Activated CD8-positive, alpha-beta memory T cell treated with anti-CD3 and anti-CD28 coated beads, Interleukin-2, amount 50 U/mL, for 4 hours (primary cell): ENCODE results near the gene CADPS2.
"Not testable (repeated sequence)": the region's sequence is repeated elsewhere in the genome, so short reads cannot be mapped to it uniquely, and the experiment has no call there.

ENCODE experiments used
- DNase-seq: peaks from one replicate; pipeline ENCODE4 v3.0.0-alpha.2; 2020

CADPS2 gene

DNA sequence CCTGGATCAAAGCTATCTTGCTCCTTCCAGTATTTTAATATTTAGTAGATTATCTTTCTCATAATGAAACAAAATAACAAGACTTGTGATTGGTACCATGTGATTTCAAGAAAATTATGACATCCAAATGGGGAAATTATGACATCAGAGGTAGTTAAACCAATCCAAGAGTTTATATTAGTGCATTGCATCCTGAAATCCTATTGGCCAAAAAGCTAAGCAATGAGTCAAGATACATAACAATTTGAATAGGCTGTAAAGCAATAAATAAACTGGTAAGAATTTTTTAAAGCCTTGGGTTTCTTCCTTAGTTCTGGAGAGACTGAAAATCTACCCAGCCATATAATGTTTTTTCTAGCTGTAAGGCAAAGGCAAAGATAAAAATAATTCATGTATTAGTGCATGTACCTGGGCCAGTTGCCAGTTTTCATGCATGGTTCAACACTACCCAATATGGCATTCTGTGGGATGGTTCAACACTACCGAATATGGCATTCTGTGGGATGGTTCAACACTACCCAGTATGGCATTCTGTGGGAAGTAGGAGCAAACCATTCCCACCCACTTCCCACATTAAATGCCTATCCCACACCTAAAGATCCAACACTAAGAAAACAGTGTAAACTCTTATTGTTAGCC, 183.3 kb downstream of the CADPS2 start, which contains the start of gene RNF148:
TSS of gene RNF148 (minus strand) at position 51 of the 639 bp plus-strand sequence. CDS start 172 bp downstream, outside the sequence.
- DNase-seq, result no peak

DNA sequence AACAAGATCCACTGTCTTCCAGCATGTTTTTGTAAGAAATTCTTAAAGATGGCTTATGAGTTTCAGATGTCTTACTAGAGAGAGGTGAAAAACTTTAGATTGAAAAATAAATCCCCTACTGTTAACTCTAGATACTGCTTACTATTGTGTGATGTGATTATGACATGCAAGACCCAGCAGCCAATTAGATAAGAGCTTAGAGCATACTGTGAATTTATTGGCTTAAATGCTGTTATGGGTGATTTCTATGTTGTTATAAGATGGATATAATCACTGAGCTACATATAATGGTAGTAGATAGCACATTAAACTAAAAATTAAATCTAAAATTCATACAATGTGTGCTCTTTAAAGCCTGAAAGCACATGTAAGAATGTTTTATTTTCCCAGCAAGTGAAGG, 187.2 kb downstream of the CADPS2 start, which contains the start of gene RNF133:
TSS of gene RNF133 (minus strand) at position 101 of the 400 bp plus-strand sequence. CDS start 199 bp downstream, outside the sequence.
- DNase-seq, result no peak

DNA sequence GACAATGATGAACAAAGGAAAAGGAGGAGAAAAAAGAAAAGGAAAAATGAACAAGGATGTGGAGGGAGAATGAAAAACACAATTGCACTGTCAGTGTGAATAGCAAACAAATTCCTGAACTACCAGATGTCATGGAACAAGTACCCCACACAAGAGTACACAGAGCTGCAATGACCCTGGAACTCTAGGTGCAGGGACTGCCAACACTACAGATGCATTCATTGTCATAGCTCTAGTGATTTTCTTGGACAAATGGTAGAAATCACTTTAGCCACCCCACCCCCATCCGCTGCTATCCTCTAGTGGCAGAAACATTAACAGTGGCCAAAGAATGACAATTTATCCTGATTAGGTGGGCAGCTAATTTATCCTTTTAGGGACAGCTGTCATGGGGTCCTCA, 190.4 kb downstream of the CADPS2 start:
- DNase-seq, result no peak

DNA sequence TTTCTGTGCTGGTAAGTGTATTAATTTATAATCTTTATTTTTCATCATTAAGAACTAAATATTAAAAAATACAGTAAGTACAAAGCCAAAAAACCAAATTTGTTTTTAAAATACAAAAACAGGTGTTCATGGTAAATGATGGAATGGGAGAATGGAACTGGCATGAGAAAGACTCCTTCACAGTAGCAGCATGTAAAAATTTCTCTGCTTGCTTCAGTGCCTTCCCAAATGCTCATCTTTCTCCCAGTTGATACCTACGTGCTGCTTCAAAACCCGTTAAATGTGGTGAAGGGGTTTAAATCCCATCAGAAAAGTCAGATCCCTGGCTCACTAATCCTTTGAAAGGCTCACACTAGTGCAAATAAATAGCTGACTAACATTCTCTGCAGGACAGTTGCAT, 191.6 kb downstream of the CADPS2 start:
- no peak for DNase-seq

DNA sequence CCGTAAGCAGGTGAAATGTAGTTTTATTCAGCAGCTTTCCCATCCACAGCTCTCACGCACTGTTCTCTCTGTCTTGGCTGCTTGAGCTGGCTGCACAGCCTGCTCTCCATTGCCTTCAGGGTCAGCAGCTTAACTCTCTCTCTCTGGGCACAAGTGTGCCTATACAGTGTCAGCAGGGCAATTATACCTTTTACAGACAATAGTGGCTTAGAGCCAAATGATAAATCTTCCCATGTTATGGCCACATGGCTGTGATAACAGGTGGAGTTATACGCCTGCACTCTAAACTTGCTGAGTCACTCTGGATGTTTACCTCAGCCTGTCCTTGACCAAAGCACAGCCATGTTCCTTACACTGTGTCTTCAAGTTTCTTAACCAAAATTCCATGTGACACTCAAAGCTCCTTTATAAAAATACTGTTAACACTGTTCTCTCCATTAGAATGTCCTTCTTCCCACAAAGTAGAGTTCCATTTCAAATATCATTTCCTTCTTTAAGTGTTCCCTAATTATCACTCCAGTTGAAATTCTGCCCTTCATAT, 193.4 kb downstream of the CADPS2 start:
- DNase-seq, result no peak

DNA sequence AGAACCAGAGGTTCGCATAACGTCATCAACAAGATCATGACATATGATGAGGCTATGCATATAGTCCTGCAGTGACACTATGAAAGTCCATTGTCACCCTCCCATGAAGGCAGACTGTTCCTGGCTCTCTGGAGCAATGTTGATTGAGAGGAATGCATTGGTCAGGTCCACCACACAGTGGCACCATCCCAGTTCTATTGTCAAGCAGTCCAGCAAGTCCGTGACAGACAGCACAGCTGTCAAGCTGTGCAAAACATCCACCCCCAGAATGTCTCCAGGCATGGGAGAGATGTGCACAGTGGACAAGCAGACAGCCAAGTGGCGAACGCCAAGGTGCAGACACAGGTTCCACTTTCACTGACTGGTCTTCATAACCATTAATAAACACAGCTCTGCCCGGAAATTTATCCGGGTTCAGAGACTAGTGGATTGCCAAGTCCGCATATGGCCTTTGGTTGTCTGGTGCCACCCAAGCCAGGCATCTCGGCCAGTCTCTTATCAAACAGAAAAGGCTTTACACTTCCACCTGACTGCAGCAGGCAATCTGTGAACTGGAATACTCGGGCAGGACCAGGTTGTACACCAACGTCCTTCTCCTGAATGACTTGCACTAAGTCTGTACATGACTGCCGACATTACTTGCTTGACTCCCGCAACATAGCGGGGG, 194.6 kb downstream of the CADPS2 start:
- no peak for DNase-seq

DNA sequence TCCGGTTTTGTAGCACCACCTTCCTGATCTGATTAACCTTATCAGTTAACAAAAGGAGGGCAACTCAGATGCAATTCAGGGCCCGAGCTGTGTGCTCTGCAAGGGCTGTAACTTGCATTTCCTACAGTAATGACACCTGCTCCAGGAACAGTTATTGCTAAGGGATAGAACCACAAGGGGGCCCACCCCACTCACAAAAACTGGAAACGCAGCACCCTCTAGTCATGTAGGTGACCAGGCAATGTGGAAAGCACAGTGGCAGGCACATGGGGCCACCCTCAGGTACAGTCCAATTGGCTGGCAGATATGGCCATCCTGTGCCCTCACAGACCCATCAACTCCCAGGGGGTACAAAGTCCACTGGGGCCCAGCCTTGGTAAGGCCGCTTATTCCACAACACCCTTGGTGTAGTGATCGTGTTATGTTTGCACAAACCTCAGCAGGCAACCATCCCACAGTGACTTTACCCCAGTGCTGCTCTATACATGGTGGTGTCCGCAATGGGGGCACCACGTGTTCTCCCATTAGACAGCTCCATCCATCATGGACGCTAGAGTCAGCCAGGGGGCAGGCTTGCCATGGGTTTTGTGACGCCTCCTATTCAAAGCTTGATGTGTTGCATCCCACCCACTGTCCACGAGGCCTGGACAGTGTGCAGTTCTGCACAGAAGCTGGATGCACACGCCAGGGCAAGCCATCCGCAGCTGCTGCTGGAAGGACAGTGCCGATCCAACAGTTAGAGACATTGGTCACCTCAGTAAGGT, 196.7 kb downstream of the CADPS2 start:
- DNase-seq, result no peak

DNA sequence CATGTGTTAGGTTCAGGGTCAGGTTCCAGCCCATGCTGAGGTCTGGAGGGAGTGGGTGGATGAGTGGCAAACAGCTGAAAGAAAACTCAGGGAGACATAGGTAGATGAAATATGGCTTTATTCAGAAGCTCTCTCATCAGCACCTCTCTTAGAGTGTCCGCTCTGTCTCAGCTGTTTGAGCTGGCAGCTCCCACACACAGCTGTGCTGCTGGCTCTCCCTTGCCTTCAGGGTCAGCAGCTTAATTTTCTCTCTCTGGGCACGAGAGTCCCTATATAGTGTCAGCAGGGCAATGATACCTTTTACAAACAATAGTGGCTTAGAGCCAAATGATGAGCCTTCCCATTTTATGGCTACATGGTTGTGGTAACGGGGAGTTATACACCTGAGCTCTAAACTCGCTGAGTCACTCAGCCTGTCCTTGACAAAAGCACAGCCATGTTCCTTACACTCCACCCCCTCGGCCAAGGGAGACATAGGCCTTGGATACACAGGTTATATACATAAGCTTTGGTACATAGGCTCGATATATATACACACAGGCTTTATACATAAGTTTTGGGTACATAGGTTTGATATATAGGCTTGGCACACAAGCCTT, 197.8 kb downstream of the CADPS2 start:
- DNase-seq, result no peak

DNA sequence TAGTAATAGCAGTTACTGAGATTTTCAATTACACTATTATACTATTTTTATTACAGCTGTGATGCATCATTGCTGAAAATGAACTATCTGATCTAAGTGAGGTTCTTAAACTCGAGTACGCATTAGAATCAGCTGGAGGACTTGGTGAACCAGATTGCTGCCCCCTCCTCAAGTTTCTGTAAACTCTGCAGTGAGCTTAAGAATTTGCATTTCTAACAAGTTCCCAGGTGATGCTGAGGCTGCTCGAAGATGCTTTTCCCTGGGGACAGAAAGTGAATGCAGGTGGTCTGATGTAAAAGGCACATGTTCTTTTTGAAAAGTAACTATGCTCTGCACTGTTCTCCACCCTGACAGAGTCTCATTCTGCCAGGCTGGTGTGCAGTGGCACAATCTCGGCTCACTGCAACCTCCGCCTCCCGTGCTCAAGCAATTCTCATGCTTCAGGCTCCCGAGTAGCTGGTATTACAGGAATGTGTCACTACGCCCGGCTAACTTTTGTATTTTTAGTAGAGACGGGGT, 199.8 kb downstream of the CADPS2 start:
- DNase-seq, result no peak

DNA sequence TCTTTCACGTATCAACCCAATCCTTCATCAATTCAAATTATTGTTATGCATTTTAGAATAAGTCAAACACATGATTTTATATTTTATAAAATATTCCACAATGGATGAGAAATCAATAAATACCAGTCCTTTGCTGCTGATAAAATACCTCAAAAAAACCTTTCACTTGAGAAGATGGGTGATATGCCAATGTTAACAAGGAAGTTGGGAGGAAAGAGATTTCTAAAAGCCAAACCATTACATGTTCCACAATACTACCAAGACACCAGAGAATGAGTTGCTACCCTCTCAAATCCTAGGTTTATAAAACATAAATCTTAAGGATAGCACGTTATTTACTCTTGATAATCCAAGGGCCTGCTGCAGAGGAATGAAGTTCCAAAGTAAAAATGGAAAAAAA, 201.8 kb downstream of the CADPS2 start:
- DNase-seq, result no peak

DNA sequence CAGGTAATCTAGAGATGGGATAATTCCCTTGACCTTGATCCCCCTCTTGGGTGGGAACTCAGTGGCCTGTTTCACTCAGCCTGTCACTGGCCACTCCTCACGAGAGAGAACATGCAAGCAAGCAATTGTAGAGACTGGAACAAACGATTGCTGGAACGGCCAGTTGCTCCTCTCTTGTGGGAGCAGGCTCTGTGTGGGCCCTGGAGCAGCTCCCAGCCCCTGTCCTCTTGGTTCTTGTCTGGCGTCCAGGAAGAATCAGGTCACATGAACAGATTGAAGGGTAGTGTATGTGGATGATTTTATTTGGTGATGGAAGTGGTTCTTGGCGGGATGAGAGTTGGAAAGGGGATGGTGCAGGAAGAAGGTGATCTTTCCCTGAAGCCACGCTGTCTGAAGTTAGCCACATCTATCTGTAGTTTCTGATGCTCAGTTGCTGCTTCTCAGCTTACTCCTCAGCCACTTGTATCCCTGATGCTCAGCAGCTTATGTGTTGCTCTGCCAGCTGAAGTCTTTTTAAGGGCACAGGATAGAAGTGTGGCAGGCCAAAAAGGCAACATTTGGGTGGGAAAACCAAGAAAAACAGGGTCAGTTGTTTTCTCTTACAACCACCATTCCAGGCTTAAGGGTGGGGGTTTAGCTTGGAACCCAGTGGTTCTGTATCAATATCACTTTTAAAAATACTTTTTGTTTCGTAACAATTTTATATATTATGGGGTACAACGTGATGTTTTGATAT, 203.3 kb downstream of the CADPS2 start:
- no peak for DNase-seq

DNA sequence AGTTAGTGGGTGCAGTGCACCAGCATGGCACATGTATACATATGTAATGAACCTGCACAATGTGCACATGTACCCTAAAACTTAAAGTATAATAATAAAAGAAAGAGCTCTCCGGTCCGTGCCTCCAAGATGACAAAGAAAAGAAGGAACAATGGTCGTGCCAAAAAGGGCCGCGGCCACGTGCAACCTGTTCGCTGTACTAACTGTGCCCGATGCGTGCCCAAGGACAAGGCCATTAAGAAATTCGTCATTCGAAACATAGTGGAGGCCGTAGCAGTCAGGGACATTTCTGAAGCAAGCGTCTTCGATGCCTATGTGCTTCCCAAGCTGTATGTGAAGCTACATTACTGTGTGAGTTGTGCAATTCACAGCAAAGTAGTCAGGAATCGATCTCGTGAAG, 205.1 kb downstream of the CADPS2 start:
- DNase-seq, result not testable (repeated sequence)

DNA sequence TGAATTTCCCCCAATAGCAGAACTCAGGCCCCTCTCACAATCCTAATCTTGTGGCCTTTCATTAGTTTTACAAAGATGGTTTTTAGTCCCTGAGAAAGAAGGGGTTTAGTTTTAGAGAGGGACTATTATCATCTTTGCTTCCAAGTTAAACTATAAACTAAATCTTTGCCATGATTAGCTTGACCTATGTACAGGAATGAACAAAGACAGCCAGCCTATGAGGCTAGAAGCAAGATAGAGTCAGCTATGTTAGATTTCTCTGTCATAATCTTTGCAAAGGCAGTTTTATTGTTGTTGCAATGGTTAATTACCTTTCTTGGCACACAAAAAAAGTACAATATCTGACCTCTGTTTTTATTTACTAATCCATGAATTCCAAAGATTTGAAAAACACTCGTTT, 206.4 kb downstream of the CADPS2 start:
- DNase-seq, result no peak

DNA sequence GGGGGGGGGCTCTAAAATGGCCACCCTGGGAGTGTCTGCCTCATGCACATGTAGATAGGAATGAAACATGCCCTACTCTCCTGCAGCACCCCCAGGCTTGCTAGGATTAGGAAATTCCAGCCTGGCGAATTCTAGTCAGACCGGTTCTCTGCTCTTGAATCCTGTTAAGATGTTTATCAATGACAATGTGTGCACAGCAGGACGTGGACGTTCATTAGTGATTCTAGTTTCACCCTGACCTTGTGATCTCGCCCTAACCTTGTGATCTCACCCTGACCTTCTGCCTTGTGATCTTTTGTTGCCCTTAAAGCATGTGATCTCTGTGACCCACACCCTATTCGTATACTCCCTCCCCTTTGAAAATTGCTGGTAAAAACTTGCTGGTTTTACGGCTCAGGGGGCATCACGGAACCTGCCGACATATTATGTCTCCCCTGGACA, 207.0 kb downstream of the CADPS2 start:
- DNase-seq, result not testable (repeated sequence)

DNA sequence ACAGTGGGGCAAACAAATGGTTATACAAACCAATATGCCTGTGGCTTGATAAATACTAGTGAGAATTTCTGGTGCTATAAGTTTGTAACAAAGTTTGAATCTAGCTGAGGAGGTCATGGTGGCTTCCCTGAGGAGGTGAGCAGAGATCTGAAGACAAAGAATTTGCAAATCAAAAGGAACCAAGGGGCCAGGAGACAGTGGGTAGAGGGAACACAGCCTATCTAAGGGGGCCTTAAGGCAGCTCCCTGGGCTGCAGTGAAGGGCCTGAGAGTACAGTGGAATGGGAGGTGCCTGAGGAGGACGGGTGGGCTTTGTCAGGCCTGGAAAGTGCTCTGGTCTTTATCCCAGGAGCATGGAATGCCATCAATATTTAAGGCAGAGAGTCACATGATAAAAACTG, 209.1 kb downstream of the CADPS2 start:
- no peak for DNase-seq

DNA sequence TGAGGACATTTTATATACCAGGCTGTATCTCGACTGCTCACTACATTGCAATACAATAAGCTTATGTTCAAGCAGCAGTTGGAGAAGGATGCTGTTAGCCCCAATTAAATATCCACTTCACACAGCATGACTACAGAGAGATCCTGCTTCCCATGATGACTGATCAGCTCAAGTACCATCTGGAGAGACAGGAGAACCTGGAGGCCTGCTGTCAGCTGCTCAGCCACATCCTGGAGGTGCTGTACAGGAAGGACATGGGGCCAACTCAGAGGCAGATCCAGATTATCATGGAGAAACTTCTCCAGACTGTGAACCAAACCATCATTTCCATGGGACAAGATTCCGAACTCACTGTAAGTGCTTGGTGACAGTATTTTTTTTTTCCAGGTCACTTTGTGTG, 209.8 kb downstream of the CADPS2 start:
- DNase-seq, result no peak

DNA sequence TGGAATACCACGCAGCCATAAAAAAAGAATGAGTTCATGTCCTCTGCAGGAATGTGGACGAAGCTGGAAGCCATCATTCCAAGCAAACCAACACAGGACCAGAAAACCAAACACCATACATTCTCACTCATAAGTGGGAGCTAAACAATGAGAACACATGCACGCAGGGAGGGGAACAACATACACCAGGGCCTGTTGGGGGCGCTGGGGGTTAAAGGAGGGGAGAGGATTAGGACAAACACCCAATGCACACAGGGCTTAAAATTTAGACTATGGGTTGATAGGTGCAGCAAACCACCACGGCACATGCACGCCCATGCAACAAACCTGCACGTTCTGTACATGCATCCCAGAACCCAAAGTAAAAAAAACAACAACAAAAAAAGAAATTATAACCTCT, 210.6 kb downstream of the CADPS2 start:
- DNase-seq, result no peak

DNA sequence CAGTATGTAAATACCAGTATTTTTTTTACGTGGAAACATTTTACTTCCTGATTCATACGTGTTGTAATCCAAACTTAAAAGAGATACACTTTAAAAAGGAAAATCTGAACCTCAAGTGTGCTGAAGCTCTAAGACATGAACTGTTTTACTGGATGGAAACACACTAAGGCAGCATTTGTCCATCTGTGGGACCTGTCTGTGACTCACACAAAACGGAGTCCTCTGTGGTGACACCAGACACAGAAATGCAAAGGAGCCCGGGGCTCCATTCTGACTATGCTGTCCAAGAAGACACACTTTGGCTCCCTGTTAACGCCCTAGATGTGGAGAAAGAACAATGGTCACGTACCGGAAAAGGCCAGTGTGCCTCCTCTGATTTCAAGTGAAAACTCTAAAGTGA, 211.2 kb downstream of the CADPS2 start:
- no peak for DNase-seq

DNA sequence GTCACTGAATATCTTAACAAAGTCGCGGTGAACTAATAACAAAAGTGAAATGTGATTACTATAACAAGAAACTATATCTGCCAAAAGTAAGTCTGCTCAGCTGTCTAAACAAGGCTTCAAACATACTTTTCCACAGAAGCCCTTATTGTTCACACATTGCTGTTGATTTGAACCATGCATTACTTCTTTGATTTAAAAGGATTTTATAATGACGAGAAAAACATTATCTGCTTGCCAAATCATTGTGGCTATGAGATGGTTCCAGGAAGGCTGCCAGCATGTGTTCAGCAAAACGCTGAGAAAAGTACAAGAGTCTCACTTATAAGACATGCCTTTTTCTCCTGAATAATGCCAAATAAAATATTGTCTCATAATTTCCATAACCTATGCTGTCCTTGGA, 211.8 kb downstream of the CADPS2 start:
- no peak for DNase-seq

DNA sequence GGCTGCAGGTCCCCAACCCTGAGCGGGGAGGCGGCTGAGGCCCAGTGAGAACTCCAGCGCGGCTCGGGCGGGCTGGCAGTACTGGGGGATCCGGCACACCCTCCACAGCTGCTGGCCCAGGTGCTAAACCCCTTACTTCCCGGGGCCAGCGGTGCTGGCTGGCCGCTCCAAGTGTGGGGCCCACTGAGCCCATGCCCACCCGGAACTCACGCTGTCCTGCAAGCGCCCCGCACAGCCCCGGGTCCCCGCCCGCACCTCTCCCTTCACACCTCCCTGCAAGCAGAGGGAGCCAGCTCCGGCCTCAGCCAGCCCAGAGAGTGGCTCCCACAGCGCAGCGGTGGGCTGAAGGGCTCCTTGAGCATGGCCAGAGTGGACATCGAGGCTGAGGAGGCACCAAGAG, 212.3 kb downstream of the CADPS2 start:
- no peak for DNase-seq

DNA sequence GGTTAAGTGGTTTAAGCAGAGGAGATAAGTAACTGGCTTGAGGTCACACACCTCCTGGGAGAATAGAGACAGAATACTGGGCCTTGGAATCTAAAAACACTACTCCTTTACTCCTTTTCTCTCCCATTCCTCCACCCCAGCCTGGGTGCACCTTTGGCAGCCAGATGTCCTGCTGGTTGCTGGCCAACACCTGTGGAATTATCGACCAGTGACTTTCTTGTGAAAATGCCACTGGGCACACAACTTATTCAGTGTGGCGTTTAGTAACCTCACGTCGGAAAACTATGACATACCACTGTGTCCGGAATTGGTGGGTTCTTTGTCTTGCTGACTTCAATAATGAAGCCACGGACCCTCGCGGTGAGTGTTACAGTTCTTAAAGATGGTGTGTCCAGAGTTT, 213.7 kb downstream of the CADPS2 start:
- no peak for DNase-seq

DNA sequence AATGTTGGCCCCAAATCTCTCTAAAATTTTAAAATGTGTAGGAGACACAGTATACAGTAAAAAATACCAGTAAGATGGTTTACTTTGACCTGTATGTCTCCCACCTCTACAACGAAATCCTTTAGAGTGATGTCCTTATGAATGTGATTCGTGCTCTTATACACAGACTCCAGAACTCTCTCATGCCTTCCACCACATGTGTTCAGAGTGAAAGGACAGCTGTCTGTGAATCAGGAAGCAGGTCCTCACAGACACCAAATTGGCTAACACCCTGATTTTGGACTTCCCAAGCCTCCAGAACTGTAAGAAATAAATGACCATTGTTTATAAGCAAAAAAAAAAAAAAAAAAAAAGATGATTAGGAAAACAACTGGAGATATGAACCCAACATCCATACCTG, 222.5 kb downstream of the CADPS2 start:
- no peak for DNase-seq
